OCI-LY1 (cell line): ENCODE measurements around the gene DENND1A.

Experiments
- EZH2 ChIP-seq: fragments of 200-600 bp; sonication (generic), shearing (Covaris generic); IDR thresholded peaks from 2 replicates; pipeline ENCODE4 v1.8.0; 2017; ENCODE audit warnings: borderline replicate concordance, mixed run types, mild to moderate bottlenecking, antibody characterized with exemption, low read length, moderate library complexity, mixed read lengths
- TF ChIP-seq, protein P1 (sequence below): fragments of 200-600 bp; sonication (generic), shearing (Covaris generic); IDR thresholded peaks from 2 replicates; pipeline ENCODE4 v1.5.1; 2017; ENCODE audit warnings: mild to moderate bottlenecking, antibody characterized with exemption, low read length, moderate library complexity, mixed read lengths

DNA sequence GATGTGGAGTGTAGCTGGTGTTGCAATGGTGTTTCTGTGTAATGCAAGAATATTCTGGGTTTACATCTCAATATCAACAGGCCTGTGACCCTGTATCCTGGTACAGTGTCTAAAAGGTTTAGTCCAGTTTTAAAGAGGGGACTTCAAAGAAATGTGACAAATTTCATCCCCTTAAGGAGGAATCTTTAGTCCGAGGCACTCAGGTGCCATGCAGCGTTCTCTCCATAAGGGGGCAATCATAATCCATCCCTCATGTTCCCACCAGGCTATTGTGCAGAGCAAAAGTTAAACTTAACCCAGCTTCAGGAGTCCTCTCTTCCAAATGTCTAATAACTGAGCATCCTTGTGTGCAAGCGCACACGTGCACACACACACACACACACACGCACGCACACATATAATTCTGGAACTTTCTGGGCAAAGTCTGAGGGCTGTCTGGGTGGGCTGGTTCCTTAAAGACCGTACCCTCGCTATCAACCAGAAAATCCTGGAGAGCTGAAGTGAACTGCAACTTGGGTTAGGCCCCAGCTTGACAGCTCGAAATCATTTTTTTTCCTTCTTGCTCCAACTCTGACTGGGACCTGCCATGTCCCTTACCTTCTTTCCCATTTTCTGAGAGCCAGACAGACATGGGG, 527.9 kb downstream of the DENND1A start:
- TF ChIP-seq EZH2 = no peak
- TF ChIP-seq, protein P1, sequence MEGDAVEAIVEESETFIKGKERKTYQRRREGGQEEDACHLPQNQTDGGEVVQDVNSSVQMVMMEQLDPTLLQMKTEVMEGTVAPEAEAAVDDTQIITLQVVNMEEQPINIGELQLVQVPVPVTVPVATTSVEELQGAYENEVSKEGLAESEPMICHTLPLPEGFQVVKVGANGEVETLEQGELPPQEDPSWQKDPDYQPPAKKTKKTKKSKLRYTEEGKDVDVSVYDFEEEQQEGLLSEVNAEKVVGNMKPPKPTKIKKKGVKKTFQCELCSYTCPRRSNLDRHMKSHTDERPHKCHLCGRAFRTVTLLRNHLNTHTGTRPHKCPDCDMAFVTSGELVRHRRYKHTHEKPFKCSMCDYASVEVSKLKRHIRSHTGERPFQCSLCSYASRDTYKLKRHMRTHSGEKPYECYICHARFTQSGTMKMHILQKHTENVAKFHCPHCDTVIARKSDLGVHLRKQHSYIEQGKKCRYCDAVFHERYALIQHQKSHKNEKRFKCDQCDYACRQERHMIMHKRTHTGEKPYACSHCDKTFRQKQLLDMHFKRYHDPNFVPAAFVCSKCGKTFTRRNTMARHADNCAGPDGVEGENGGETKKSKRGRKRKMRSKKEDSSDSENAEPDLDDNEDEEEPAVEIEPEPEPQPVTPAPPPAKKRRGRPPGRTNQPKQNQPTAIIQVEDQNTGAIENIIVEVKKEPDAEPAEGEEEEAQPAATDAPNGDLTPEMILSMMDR = peak; percentile 85
